HG03159 (cell line): ENCODE measurements around the gene PDHA1.

ENCODE experiments used
- ATAC-seq: cut with Tn5 transposase; IDR thresholded peaks from one replicate; pipeline ENCODE4 v1.9.1; 2021; ENCODE audit warnings: mild to moderate bottlenecking, moderate library complexity; ENCODE audit not compliant: unreplicated experiment

The PDHA1 gene

GRCh38 chrX:19373351-19373891, 29.7 kb downstream of the PDHA1 start:
- ATAC-seq, result no peak

- ATAC-seq, result no peak
These were observed 31.8 kb downstream of the PDHA1 start for GRCh38 chrX:19375546-19375945.

GRCh38 chrX:19377799-19378198, 34.1 kb downstream of the PDHA1 start:
- no peak for ATAC-seq

- no peak for ATAC-seq
These were observed 37.6 kb downstream of the PDHA1 start for GRCh38 chrX:19381326-19381725.

GRCh38 chrX:19382555-19383145, 38.9 kb downstream of the PDHA1 start:
- ATAC-seq, result peak; percentile 81

GRCh38 chrX:19386679-19387078, 43.0 kb downstream of the PDHA1 start:
- ATAC-seq, result no peak

GRCh38 chrX:19388064-19388679, 44.4 kb downstream of the PDHA1 start:
- ATAC-seq, result no peak

- no peak for ATAC-seq
These were observed 45.0 kb downstream of the PDHA1 start for GRCh38 chrX:19388741-19389140.

- ATAC-seq, result no peak
These were observed 45.6 kb downstream of the PDHA1 start for GRCh38 chrX:19389227-19389845.

GRCh38 chrX:19392078-19392477, 48.4 kb downstream of the PDHA1 start:
- no peak for ATAC-seq

GRCh38 chrX:19392703-19393102, 49.0 kb downstream of the PDHA1 start:
- no peak for ATAC-seq

- ATAC-seq, result no peak
These were observed 60.0 kb downstream of the PDHA1 start for GRCh38 chrX:19403696-19404095.

- ATAC-seq, result no peak
These were observed 66.5 kb downstream of the PDHA1 start for GRCh38 chrX:19410259-19410658.
